Panc1 (cell line): ENCODE results near the gene EHD4.

Source experiments
- CTCF ChIP-seq: fragments of 450-650 bp; IDR thresholded peaks from 2 replicates; pipeline ENCODE4 v1.5.1; 2017; ENCODE audit warnings: mild to moderate bottlenecking
- REST ChIP-seq, 2 experiments: IDR thresholded peaks; 2 replicates each; pipeline ENCODE4 v1.6.1; 2011 to 2012; ENCODE audit warnings: low read depth in 2 of 2, control low read depth in 1 of 2, low read length in 1 of 2, mild to moderate bottlenecking in 1 of 2, moderate library complexity in 1 of 2; ENCODE audit not compliant: insufficient read depth in 1 of 2
- SIN3A ChIP-seq: IDR thresholded peaks from 2 replicates; pipeline ENCODE4 v1.6.1; 2012; ENCODE audit warnings: low read depth, mild to moderate bottlenecking, low read length, moderate library complexity, borderline replicate concordance; ENCODE audit not compliant: insufficient read depth

- TF ChIP-seq REST (IDR thresholded peaks at IDR 0.05; ENCODE audit: insufficient read depth in 1 of 2, low read depth in 2 of 2, low read length in 1 of 2) (no peak), CTCF (no peak), SIN3A (no peak)
Measured at GRCh38 chr15:41966920-41967465, 5.4 kb downstream of the EHD4 start.
